Neural progenitor cell (in vitro differentiated cells): Measurements from ENCODE around the gene KIRREL3. TPM values are rescaled to one million over a fixed set of nuclear protein-coding genes. Genes with fewer than 3 reads are reported as not detected.

Source experiments
- DNase-seq: peaks from one replicate; pipeline ENCODE4 v3.0.0-alpha.2; 2016; ENCODE audit warnings: low spot score
- H2AFZ ChIP-seq: fragments of 200-600 bp; sonication (generic); replicated peaks from 2 replicates; pipeline ENCODE4 v1.6.1; 2016; ENCODE audit warnings: antibody characterized with exemption
- H3F3A ChIP-seq: fragments of 200-600 bp; sonication (generic); 2 replicates; pipeline ENCODE4 v1.6.1; 2016; ENCODE audit warnings: antibody characterized with exemption, low read depth
- H3K27ac ChIP-seq: fragments of 200-600 bp; sonication (generic); 2 replicates; pipeline ENCODE4 v1.5.1; 2016; ENCODE audit warnings: mild to moderate bottlenecking
- H3K27me3 ChIP-seq: fragments of 200-600 bp; sonication (generic); 2 replicates; pipeline ENCODE4 v1.6.1; 2016; ENCODE audit warnings: mild to moderate bottlenecking, moderate library complexity
- H3K36me3 ChIP-seq: fragments of 200-600 bp; sonication (generic); 2 replicates; pipeline ENCODE4 v1.5.1; 2016
- H3K4me1 ChIP-seq: fragments of 200-600 bp; sonication (generic); 2 replicates; pipeline ENCODE4 v1.6.1; 2016; ENCODE audit warnings: mixed run types
- H3K4me2 ChIP-seq: fragments of 200-600 bp; sonication (generic); 2 replicates; pipeline ENCODE4 v1.6.1; 2016
- H3K4me3 ChIP-seq: fragments of 200-600 bp; sonication (generic); 2 replicates; pipeline ENCODE4 v1.5.1; 2016
- H3K79me2 ChIP-seq: fragments of 200-600 bp; sonication (generic); 2 replicates; pipeline ENCODE4 v1.6.1; 2016; ENCODE audit warnings: low read depth
- H3K9ac ChIP-seq: fragments of 200-600 bp; sonication (generic); 2 replicates; pipeline ENCODE4 v1.6.1; 2016
- H3K9me3 ChIP-seq: fragments of 200-600 bp; sonication (generic); 2 replicates; pipeline ENCODE4 v1.5.1; 2016; ENCODE audit warnings: low read depth
- H4K20me1 ChIP-seq: fragments of 200-600 bp; sonication (generic); 2 replicates; pipeline ENCODE4 v1.6.1; 2016; ENCODE audit warnings: low read depth
- H3K27ac Mint-ChIP-seq: 3 replicates; pipeline ENCODE4 v1.8.0; 2021; ENCODE audit warnings: mixed read lengths
- H3K27me3 Mint-ChIP-seq: 2 replicates; pipeline ENCODE4 v1.8.0; 2022; ENCODE audit warnings: low read depth, mild to moderate bottlenecking, inconsistent platforms, moderate library complexity, mixed read lengths; ENCODE audit not compliant: insufficient read depth
- H3K36me3 Mint-ChIP-seq: 3 replicates; pipeline ENCODE4 v1.8.0; 2021; ENCODE audit warnings: mixed read lengths
- H3K4me1 Mint-ChIP-seq: 3 replicates; pipeline ENCODE4 v1.8.0; 2021; ENCODE audit warnings: mixed read lengths
- H3K4me3 Mint-ChIP-seq: 3 replicates; pipeline ENCODE4 v1.8.0; 2021; ENCODE audit warnings: mild to moderate bottlenecking, moderate library complexity, mixed read lengths
- H3K9me3 Mint-ChIP-seq: 3 replicates; pipeline ENCODE4 v1.8.0; 2020; ENCODE audit warnings: mixed read lengths
- CTCF ChIP-seq: fragments of 200-600 bp; sonication (generic); IDR thresholded peaks from 2 replicates; pipeline ENCODE4 v1.5.1; 2017; ENCODE audit warnings: antibody characterized with exemption, mild to moderate bottlenecking
- EZH2 ChIP-seq: fragments of 200-600 bp; sonication (generic); IDR thresholded peaks from 2 replicates; pipeline ENCODE4 v1.6.1; 2017; ENCODE audit warnings: antibody characterized with exemption, mild to moderate bottlenecking, moderate library complexity
- EZH2phosphoT487 ChIP-seq: fragments of 200-600 bp; sonication (generic); IDR thresholded peaks from 2 replicates; pipeline ENCODE4 v1.6.1; 2017; ENCODE audit warnings: antibody characterized with exemption
- total RNA-seq: library from RNA; depleted of rRNA; stranded (reverse); fragments of >200 nt; gene quantifications from 2 replicates; pipeline ENCODE4 v1.2.3, GENCODE V29; 2015; ENCODE audit warnings: low replicate concordance

KIRREL3 gene
- total RNA-seq, 1 donor from 2014 or later, result 1.1 TPM

DNA sequence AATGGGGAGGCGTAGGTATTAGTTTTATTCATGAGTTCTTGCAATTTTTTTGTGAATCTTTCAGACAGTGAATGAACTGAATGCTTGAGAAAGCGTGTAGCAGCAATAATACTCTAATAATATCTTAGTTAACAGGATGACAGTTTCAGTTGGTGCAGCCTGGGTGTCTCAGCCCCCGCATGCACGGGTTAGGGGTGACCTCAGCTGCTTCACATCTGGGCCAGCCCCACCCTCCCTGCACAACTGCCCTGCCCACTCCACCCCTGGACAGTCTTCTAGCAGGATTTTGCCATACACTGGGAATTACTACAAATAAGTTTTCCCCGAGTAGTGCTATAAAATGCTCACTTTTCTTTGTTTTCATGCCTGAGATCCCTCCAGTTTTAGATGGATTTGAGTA is 561.9 kb downstream of the KIRREL3 start:
- no peak overlapping the region for H2AFZ ChIP-seq
- no peaks in the 10 kb centered on the region for H3K79me2 ChIP-seq
- H3K27ac Mint-ChIP-seq, result no peak overlapping the region
- no peaks in the 10 kb centered on the region for H3K9me3 ChIP-seq
- TF ChIP-seq EZH2 (no peak), CTCF (no peak), EZH2phosphoT487 (no peak)
- no peak overlapping the region for H3K4me3 ChIP-seq
- DNase-seq, result no peak
- no peaks in the 10 kb centered on the region for H3K27me3 ChIP-seq
- peaks cover 8% of the 10 kb centered on the region for H3F3A ChIP-seq
- no peak overlapping the region for H3K4me2 ChIP-seq
- no peak overlapping the region for H3K27ac ChIP-seq
- peaks cover 4% of the 10 kb centered on the region for H3K27me3 Mint-ChIP-seq
- H4K20me1 ChIP-seq, result no peaks in the 10 kb centered on the region
- H3K4me3 Mint-ChIP-seq, result no peak overlapping the region
- H3K9me3 Mint-ChIP-seq, result no peaks in the 10 kb centered on the region
- H3K36me3 Mint-ChIP-seq, result no peaks in the 10 kb centered on the region
- H3K4me1 Mint-ChIP-seq, result peaks cover 36% of the 10 kb centered on the region
- H3K9ac ChIP-seq, result no peak overlapping the region
- peaks cover 39% of the 10 kb centered on the region for H3K4me1 ChIP-seq
- no peaks in the 10 kb centered on the region for H3K36me3 ChIP-seq

DNA sequence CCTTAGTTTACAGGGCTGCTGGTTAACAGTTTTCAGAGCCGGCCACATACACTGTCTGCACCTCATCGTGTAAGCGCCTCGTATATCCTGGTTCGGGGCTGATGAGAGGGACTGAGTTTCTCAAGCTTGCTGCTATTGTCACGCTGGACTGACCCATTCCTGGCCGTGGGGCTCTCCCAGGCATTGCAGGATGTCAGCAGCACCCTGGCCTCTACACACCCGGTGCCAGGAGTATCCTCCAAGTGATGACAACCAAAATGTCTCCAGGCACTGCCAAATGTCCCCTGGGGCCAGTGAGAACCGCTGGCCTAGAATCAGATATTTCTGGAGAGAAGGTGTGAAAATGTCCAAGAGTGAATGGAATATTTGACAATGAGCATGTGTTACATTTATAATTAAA is 562.3 kb downstream of the KIRREL3 start:
- Histone ChIP-seq H4K20me1 (no peaks in the 10 kb centered on the region), H3K79me2 (no peaks in the 10 kb centered on the region), H3F3A (peaks cover 8% of the 10 kb centered on the region), H3K9ac (no peak overlapping the region), H3K9me3 (no peaks in the 10 kb centered on the region), H3K4me2 (no peak overlapping the region), H3K27ac (no peak overlapping the region), H3K27me3 (no peaks in the 10 kb centered on the region), H3K4me1 (peaks cover 38% of the 10 kb centered on the region), H3K36me3 (no peaks in the 10 kb centered on the region), H2AFZ (no peak overlapping the region), H3K4me3 (no peak overlapping the region)
- Mint-ChIP-seq H3K36me3 (no peaks in the 10 kb centered on the region), H3K27ac (no peak overlapping the region), H3K9me3 (no peaks in the 10 kb centered on the region), H3K4me1 (peaks cover 36% of the 10 kb centered on the region), H3K27me3 (peaks cover 4% of the 10 kb centered on the region), H3K4me3 (no peak overlapping the region)
- no peak for DNase-seq
- TF ChIP-seq CTCF (no peak), EZH2 (no peak), EZH2phosphoT487 (no peak)

- no peaks in the 10 kb centered on the region for H3K9me3 Mint-ChIP-seq
- H3K4me2 ChIP-seq, result no peak overlapping the region
- TF ChIP-seq CTCF (no peak), EZH2phosphoT487 (no peak), EZH2 (no peak)
- peaks cover 8% of the 10 kb centered on the region for H3F3A ChIP-seq
- H3K79me2 ChIP-seq, result no peaks in the 10 kb centered on the region
- H3K9ac ChIP-seq, result no peak overlapping the region
- H4K20me1 ChIP-seq, result no peaks in the 10 kb centered on the region
- no peak overlapping the region for H3K27ac ChIP-seq
- no peak for DNase-seq
- no peak overlapping the region for H3K4me3 ChIP-seq
- no peaks in the 10 kb centered on the region for H3K36me3 Mint-ChIP-seq
- peaks cover 33% of the 10 kb centered on the region for H3K4me1 ChIP-seq
- H3K27ac Mint-ChIP-seq, result no peak overlapping the region
- H3K4me1 Mint-ChIP-seq, result peaks cover 32% of the 10 kb centered on the region
- H3K27me3 ChIP-seq, result no peaks in the 10 kb centered on the region
- H3K27me3 Mint-ChIP-seq, result peaks cover 4% of the 10 kb centered on the region
- H3K4me3 Mint-ChIP-seq, result no peak overlapping the region
- no peaks in the 10 kb centered on the region for H3K9me3 ChIP-seq
- H3K36me3 ChIP-seq, result no peaks in the 10 kb centered on the region
- H2AFZ ChIP-seq, result no peak overlapping the region
Measured at GRCh38 chr11:126437731-126438130, 562.8 kb downstream of the KIRREL3 start.
